BLaER1 treated with 17β-estradiol and CSF1 and Interleukin-3, amounts not matched to agents 10 nM and 100 nM (cell line): ENCODE measurements around the gene ADGRA1.

Experiments
- H3K27ac ChIP-seq, 11 experiments: shearing (Covaris generic); formaldehyde crosslinking; 2 replicates each; pipeline ENCODE4 v1.8.1; 2022
- H3K27me3 ChIP-seq, 11 experiments: shearing (Covaris generic); formaldehyde crosslinking; 2 replicates each; pipeline ENCODE4 v1.8.1; 2022
- H3K36me3 ChIP-seq, 11 experiments: shearing (Covaris generic); formaldehyde crosslinking; 2 replicates each; pipeline ENCODE4 v1.8.1; 2022
- H3K4me1 ChIP-seq, 10 experiments: shearing (Covaris generic); formaldehyde crosslinking; 2 replicates each; pipeline ENCODE4 v1.8.1; 2022
- H3K4me2 ChIP-seq, 11 experiments: shearing (Covaris generic); formaldehyde crosslinking; 2 replicates each; pipeline ENCODE4 v1.8.1; 2022
- H3K4me3 ChIP-seq, 10 experiments: shearing (Covaris generic); formaldehyde crosslinking; 2 replicates each; pipeline ENCODE4 v1.8.1; 2022
- H3K9ac ChIP-seq, 11 experiments: shearing (Covaris generic); formaldehyde crosslinking; 2 replicates each; pipeline ENCODE4 v1.8.1; 2022
- H3K9me3 ChIP-seq, 11 experiments: shearing (Covaris generic); formaldehyde crosslinking; replicated peaks in 1 of 11; 2 replicates each; pipeline ENCODE4 v1.8.1; 2022
- H4K20me1 ChIP-seq, 11 experiments: shearing (Covaris generic); formaldehyde crosslinking; 2 replicates each; pipeline ENCODE4 v1.8.1; 2022
- Cebpa-rat ChIP-seq, 11 experiments: shearing (Covaris generic); IDR thresholded peaks; 2 replicates each; pipeline ENCODE4 v1.8.1; 2022

ADGRA1 gene

DNA sequence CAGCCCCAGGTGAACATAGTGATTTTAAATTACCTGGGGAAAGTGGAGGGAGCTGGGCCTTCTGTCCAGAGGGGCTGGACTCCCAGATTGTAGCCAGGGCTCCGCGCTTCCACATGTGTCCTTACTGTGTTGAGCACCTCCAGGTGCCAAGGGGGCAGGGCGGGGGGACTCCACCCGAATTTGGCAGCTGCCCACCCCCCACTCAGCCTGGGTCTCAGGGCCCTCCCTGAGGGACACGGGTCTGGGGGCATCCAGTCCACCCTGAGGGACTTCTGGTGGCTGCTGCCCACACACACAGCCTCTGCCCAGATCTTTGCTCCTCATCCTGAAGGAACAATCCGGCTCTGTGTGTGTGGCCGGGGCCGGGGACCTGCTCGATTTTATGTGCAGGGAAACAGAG, 28.2 kb upstream of the ADGRA1 start:
- no peak for TF ChIP-seq Cebpa-rat (IDR thresholded peaks at IDR 0.05)
- peaks cover 11 to 65% (median 46%) of the 10 kb centered on the region in 10 experiments for H3K4me1 ChIP-seq

DNA sequence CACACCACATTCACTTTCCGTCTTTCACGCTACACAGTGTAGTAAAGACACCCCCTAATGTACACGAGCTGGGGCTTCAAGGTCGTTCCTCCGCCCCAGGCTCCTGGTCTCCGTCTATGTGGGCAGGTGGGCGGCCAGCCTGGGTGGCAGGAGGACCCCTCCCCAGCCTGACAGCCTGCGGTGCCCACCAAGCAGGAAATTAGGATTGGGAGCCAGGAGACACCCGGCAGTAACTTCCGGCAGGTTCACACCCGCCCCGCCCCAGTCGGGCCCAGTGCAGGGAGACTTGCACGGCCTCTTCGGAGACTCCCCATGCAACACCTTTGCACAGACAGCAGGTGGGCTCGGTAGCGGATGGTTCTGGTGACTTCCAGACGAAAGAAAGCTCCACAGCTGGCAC, 27.7 kb upstream of the ADGRA1 start:
- H3K4me3 ChIP-seq = no peak overlapping the region
- TF ChIP-seq Cebpa-rat (IDR thresholded peaks at IDR 0.05) = no peak

More for the DNA sequence above, 28.2 kb upstream of the ADGRA1 start:
- peaks cover 0 to 3% (median 0%) of the 10 kb centered on the region in 11 experiments; a peak in 1 of 22 replicates for H3K27me3 ChIP-seq
- H3K36me3 ChIP-seq = no peaks in the 10 kb centered on the region
- H3K9ac ChIP-seq = no peak overlapping the region
- H3K9me3 ChIP-seq = peaks cover 0 to 11% (median 0%) of the 10 kb centered on the region in 11 experiments; a peak in 5 of 22 replicates
- peaks cover 0 to 42% (median 9%) of the 10 kb centered on the region in 11 experiments; a peak in 15 of 22 replicates for H4K20me1 ChIP-seq
- H3K4me3 ChIP-seq = no peak overlapping the region
- peak overlapping the region in 5 of 11 experiments; percentile 53 to 79 (median 76); a peak in 5 of 22 replicates for H3K4me2 ChIP-seq
- no peak overlapping the region for H3K27ac ChIP-seq

DNA sequence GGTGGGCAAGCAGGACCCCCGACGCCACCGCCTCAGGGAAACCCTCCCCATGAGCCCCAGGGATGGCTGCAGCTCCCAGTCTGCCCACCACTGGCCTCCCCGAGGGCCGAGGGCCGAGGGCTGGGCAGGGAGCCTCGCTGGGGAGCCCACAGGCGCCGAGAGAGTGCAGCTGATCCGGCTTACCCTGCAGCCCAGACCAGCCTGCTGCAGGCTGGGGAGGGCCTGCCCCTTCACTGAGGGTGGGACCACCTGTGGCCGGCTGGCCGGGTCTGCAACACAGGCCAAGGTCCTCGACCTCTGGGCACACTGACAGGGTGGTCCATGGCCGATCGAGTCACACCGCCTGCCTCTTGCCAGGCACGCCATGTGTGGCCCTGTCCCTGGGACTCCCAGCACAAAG, 27.3 kb upstream of the ADGRA1 start:
- no peak for TF ChIP-seq Cebpa-rat (IDR thresholded peaks at IDR 0.05)
- H3K27ac ChIP-seq = no peak overlapping the region
- H3K27me3 ChIP-seq = peaks cover 0 to 3% (median 0%) of the 10 kb centered on the region in 11 experiments; a peak in 1 of 22 replicates
- H3K4me2 ChIP-seq = no peak overlapping the region; a peak in 1 of 22 replicates
- H3K36me3 ChIP-seq = no peaks in the 10 kb centered on the region
- no peak overlapping the region for H3K4me3 ChIP-seq
- H3K4me1 ChIP-seq = peaks cover 11 to 62% (median 46%) of the 10 kb centered on the region in 10 experiments
- H3K9ac ChIP-seq = no peak overlapping the region
- peaks cover 0 to 42% (median 9%) of the 10 kb centered on the region in 11 experiments; a peak in 15 of 22 replicates for H4K20me1 ChIP-seq
- peaks cover 0 to 8% (median 0%) of the 10 kb centered on the region in 11 experiments; a peak in 2 of 22 replicates for H3K9me3 ChIP-seq

More for the DNA sequence above, 27.7 kb upstream of the ADGRA1 start:
- no peak overlapping the region for H3K9ac ChIP-seq
- H3K36me3 ChIP-seq = no peaks in the 10 kb centered on the region
- H3K9me3 ChIP-seq = peaks cover 0 to 8% (median 0%) of the 10 kb centered on the region in 11 experiments; a peak in 2 of 22 replicates
- H4K20me1 ChIP-seq = peaks cover 0 to 42% (median 9%) of the 10 kb centered on the region in 11 experiments; a peak in 15 of 22 replicates
- no peak overlapping the region for H3K27ac ChIP-seq
- no peak overlapping the region for H3K4me2 ChIP-seq
- peaks cover 0 to 3% (median 0%) of the 10 kb centered on the region in 11 experiments; a peak in 1 of 22 replicates for H3K27me3 ChIP-seq
- H3K4me1 ChIP-seq = peaks cover 11 to 65% (median 49%) of the 10 kb centered on the region in 10 experiments

DNA sequence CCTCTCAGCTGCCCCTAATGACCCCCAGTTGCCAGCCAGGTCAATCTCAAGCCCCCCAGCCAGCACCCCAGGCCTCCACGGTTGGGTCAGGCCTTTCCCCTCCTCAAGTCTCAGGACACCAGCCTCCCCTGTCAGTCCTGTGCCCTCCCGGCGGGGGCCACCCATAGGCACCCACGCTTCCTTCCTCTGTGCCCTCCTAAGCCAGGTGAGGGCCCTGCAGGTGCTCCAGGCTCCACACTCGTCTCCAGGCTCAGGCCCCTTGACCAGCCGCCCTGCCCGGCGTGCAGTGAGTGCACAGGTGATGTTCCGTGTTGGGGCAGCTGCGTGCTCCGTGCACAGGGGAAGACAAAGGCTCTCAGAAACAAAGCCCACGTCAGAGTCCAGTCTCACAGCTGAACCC, 26.8 kb upstream of the ADGRA1 start:
- no peak for TF ChIP-seq Cebpa-rat (IDR thresholded peaks at IDR 0.05)
- H3K4me1 ChIP-seq = peaks cover 11 to 58% (median 42%) of the 10 kb centered on the region in 10 experiments
- H3K27me3 ChIP-seq = peaks cover 0 to 3% (median 0%) of the 10 kb centered on the region in 11 experiments; a peak in 1 of 22 replicates
- H3K27ac ChIP-seq = no peak overlapping the region
- H3K9ac ChIP-seq = no peak overlapping the region
- H3K36me3 ChIP-seq = no peaks in the 10 kb centered on the region
- H3K4me3 ChIP-seq = no peak overlapping the region
- H3K4me2 ChIP-seq = no peak overlapping the region; a peak in 1 of 22 replicates
- H3K9me3 ChIP-seq = peaks cover 0 to 8% (median 0%) of the 10 kb centered on the region in 11 experiments; a peak in 2 of 22 replicates
- H4K20me1 ChIP-seq = peaks cover 0 to 42% (median 9%) of the 10 kb centered on the region in 11 experiments; a peak in 15 of 22 replicates

DNA sequence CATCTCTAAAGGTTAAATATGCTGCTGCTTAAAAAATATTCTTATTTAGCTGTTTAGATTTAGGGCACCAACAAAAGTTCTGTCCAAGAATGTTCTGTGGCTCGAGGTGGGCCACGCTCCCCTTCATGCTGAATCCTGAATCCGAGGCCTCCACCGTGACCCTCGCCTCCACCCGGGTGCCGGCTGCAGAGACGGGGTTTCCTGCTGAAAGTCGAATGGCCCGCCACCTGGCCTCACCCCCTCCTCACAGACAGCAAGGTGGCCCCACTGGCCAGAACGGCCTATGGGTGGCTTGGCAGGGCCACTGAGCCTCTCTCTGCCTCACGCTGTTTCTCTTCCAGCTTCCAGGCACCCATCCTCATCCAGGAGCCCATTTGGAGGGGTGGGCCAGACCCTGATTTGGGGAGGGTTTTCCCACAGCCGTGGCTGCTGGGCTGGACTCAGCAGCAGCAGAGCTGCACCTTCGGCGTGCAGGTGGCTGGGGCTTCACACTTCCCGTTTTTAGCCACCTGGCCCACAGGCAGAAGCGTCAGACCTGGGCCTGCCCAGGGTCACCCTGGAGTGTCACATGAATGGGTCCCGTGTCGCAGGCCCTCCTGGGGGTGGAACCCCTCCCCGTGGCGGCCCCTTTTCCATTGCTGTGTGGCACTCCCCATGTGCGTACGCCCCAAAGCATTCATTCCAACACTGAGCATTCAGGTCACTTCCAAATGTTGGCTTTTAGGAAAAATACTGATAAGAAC, 26.3 kb upstream of the ADGRA1 start:
- Histone ChIP-seq H3K4me1 (peaks cover 11 to 52% (median 39%) of the 10 kb centered on the region in 10 experiments), H3K27ac (no peak overlapping the region), H3K27me3 (peaks cover 0 to 3% (median 0%) of the 10 kb centered on the region in 11 experiments; a peak in 1 of 22 replicates), H3K9me3 (peaks cover 0 to 8% (median 0%) of the 10 kb centered on the region in 11 experiments; a peak in 2 of 22 replicates), H3K4me2 (0 out of 22 replicates have a peak overlapping the region, but pooled peaks of 1 of the 11 experiments have one; percentile 4), H4K20me1 (peaks cover 0 to 40% (median 9%) of the 10 kb centered on the region in 11 experiments; a peak in 15 of 22 replicates), H3K9ac (no peak overlapping the region), H3K4me3 (no peak overlapping the region), H3K36me3 (no peaks in the 10 kb centered on the region)
- no peak for TF ChIP-seq Cebpa-rat (IDR thresholded peaks at IDR 0.05)

DNA sequence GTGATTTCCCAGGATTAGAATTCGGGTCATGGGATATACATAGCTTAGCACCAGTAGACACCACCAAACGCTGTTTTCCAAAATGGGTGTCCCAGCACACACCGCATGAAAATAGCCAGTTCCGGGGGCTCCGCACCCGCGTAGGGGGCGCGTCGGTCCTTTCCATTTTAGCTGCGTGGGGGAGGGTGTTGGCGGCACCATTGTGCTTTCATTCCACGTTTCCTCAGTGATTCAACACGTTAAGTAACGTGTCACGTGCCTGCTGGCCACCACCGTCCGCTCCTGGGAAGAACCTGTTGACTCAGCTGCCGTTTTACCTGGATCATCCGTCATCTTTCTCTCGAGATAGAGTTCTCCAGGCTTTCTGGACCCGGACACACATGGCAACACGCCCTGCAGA, 25.6 kb upstream of the ADGRA1 start:
- Histone ChIP-seq H4K20me1 (peaks cover 0 to 34% (median 9%) of the 10 kb centered on the region in 11 experiments; a peak in 15 of 22 replicates), H3K9me3 (peaks cover 0 to 8% (median 0%) of the 10 kb centered on the region in 11 experiments; a peak in 2 of 22 replicates), H3K36me3 (no peaks in the 10 kb centered on the region), H3K4me3 (no peak overlapping the region), H3K4me2 (0 out of 22 replicates have a peak overlapping the region, but pooled peaks of 1 of the 11 experiments have one; percentile 39), H3K27me3 (peaks cover 0 to 3% (median 0%) of the 10 kb centered on the region in 11 experiments; a peak in 1 of 22 replicates), H3K9ac (no peak overlapping the region), H3K4me1 (peaks cover 11 to 46% (median 37%) of the 10 kb centered on the region in 10 experiments), H3K27ac (no peak overlapping the region)
- TF ChIP-seq Cebpa-rat (IDR thresholded peaks at IDR 0.05) = no peak

DNA sequence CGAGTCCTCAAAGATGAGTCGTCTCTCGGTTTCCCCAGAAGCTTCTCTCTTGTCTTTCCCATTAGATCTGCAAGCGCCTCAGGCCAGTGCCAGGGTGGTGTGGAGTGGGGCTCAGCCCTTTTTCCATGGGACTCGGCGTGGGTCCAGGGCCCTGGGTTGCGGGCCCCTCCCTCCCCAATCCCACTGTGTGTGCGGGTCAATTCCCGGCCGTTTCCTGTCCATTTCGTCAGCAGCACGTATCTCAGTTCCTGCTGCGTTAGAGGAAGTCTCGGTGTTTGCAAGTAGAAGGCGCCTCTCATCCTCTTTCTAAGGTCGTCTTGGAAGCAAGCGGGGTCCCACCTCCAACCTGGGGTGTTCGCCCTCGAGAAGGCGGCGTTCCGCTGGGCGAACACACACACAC, 25.1 kb upstream of the ADGRA1 start:
- Histone ChIP-seq H3K9ac (no peak overlapping the region), H3K4me2 (peak overlapping the region in 9 of 11 experiments; percentile 6 to 45 (median 26); a peak in 15 of 22 replicates), H3K4me3 (no peak overlapping the region), H4K20me1 (peaks cover 0 to 31% (median 9%) of the 10 kb centered on the region in 11 experiments; a peak in 15 of 22 replicates), H3K36me3 (no peaks in the 10 kb centered on the region), H3K27me3 (peaks cover 0 to 3% (median 0%) of the 10 kb centered on the region in 11 experiments; a peak in 1 of 22 replicates), H3K27ac (no peak overlapping the region), H3K9me3 (peaks cover 0 to 8% (median 0%) of the 10 kb centered on the region in 11 experiments; a peak in 2 of 22 replicates), H3K4me1 (peaks cover 10 to 40% (median 32%) of the 10 kb centered on the region in 10 experiments)
- TF ChIP-seq Cebpa-rat (IDR thresholded peaks at IDR 0.05) = no peak

DNA sequence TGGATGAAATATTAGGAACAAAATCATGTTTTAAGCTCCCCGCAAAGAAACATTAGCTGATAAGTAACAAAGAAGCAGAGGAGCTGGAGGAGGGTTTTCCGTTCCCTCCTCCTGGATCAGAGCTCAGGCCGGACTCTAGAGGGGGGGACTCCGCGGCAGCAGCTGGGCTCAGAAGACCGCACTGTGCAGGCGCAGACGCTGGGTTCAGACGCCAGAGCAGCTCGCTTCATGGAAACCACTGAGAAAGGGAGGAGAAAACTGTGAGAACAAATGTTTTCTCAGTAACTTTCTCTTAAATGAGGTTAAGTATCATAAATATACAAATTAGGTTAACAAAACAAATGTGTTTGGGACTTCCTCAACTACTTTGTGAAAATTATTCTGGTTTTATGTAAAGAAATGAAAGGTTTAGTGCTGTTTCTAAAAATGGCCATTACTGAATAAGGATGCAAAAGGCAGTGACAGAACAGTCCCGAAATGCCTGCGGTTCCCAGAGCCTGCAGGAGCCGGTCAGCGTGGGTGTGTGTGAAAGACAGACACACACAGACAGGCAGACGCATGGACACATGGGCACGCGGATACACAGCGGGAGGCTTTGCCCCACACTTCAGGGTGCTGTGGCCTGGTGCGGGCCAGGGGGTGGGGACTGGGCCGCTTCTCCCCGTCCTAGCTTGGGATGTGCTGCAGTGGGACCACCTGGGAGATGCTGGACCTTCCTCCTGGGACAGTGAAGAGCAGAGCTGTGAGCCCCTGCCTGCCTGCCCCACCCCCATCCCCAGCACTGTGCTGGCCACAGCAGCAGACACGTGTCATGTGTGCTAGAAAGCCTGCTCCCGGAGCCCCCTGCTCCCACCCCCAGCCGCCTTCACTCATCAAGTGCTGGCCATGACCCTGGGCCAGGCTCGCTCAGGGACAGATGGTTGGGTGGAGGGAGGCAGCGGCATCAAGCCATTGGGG, 20.3 kb upstream of the ADGRA1 start:
- Histone ChIP-seq H3K4me3 (no peak overlapping the region), H3K9ac (no peak overlapping the region), H3K9me3 (peaks cover 0 to 8% (median 0%) of the 10 kb centered on the region in 11 experiments; a peak in 2 of 22 replicates), H3K4me1 (peaks cover 9 to 56% (median 45%) of the 10 kb centered on the region in 10 experiments; a peak in 19 of 20 replicates), H3K27me3 (peaks cover 0 to 20% (median 0%) of the 10 kb centered on the region in 11 experiments; a peak in 4 of 22 replicates), H4K20me1 (peaks cover 0 to 29% (median 0%) of the 10 kb centered on the region in 11 experiments; a peak in 4 of 22 replicates), H3K36me3 (no peaks in the 10 kb centered on the region), H3K4me2 (no peak overlapping the region), H3K27ac (no peak overlapping the region)
- no peak for TF ChIP-seq Cebpa-rat (IDR thresholded peaks at IDR 0.05)
